GM19463 (cell line): ENCODE measurements around the gene PLXNB3.

ENCODE experiments used
- ATAC-seq: cut with Tn5 transposase; IDR thresholded peaks from one replicate; pipeline ENCODE4 v1.9.1; 2021; ENCODE audit warnings: mild to moderate bottlenecking, moderate library complexity; ENCODE audit not compliant: unreplicated experiment

The PLXNB3 gene

GRCh38 chrX:153750127-153750774, 13.8 kb upstream of the PLXNB3 start:
- ATAC-seq, result no peak

- no peak for ATAC-seq
These were observed 8.9 kb upstream of the PLXNB3 start for GRCh38 chrX:153755136-153755535.

- no peak for ATAC-seq
These were observed 2.2 kb upstream of the PLXNB3 start for GRCh38 chrX:153761863-153762262.

- ATAC-seq, result no peak
These were observed 1.3 kb upstream of the PLXNB3 start for GRCh38 chrX:153762626-153763173.

GRCh38 chrX:153763298-153763932, 634 bp upstream of the PLXNB3 start:
- no peak for ATAC-seq

GRCh38 chrX:153764786-153765137, 713 bp downstream of the PLXNB3 start:
- no peak for ATAC-seq

- ATAC-seq, result no peak
These were observed 1.4 kb downstream of the PLXNB3 start for GRCh38 chrX:153765138-153766079.

- no peak for ATAC-seq
These were observed 2.2 kb downstream of the PLXNB3 start for GRCh38 chrX:153766098-153766817.

GRCh38 chrX:153766871-153767673, 3.0 kb downstream of the PLXNB3 start:
- no peak for ATAC-seq

GRCh38 chrX:153767674-153768055, 3.6 kb downstream of the PLXNB3 start:
- no peak for ATAC-seq

GRCh38 chrX:153768311-153769157, 4.5 kb downstream of the PLXNB3 start:
- ATAC-seq, result no peak

GRCh38 chrX:153769158-153769864, 5.3 kb downstream of the PLXNB3 start:
- no peak for ATAC-seq

- no peak for ATAC-seq
These were observed 6.0 kb downstream of the PLXNB3 start for GRCh38 chrX:153769865-153770600.

- no peak for ATAC-seq
These were observed 6.8 kb downstream of the PLXNB3 start for GRCh38 chrX:153770601-153771414.

GRCh38 chrX:153771415-153772315, 7.6 kb downstream of the PLXNB3 start:
- no peak for ATAC-seq
